Adipocyte (in vitro differentiated cells): ENCODE measurements around the gene KAT6B.

Experiments used
- DNase-seq: peaks from one replicate; pipeline ENCODE4 v3.0.0-alpha.2; 2015; ENCODE audit warnings: low read depth
- H3K27me3 ChIP-seq: replicated peaks from 2 replicates; pipeline ENCODE4 v1.7.0; 2013; ENCODE audit warnings: mild to moderate bottlenecking, low read length, moderate library complexity; ENCODE audit not compliant: control insufficient read depth, insufficient read depth
- H3K36me3 ChIP-seq: 2 replicates; pipeline ENCODE4 v1.7.0; 2013; ENCODE audit warnings: low read length, mild to moderate bottlenecking, moderate library complexity; ENCODE audit not compliant: control insufficient read depth, insufficient read depth, severe bottlenecking
- H3K4me1 ChIP-seq: 2 replicates; pipeline ENCODE4 v1.7.0; 2013; ENCODE audit warnings: mild to moderate bottlenecking, low read length, moderate library complexity; ENCODE audit not compliant: control insufficient read depth, insufficient read depth
- H3K4me3 ChIP-seq: 2 replicates; pipeline ENCODE4 v1.7.0; 2013; ENCODE audit warnings: mild to moderate bottlenecking, low read length, moderate library complexity
- H3K9ac ChIP-seq: 2 replicates; pipeline ENCODE4 v1.7.0; 2013; ENCODE audit warnings: mild to moderate bottlenecking, low read length, moderate library complexity
- H3K9me3 ChIP-seq: 2 replicates; pipeline ENCODE4 v1.7.0; 2013; ENCODE audit warnings: mild to moderate bottlenecking, low read length, moderate library complexity; ENCODE audit not compliant: control insufficient read depth

Gene KAT6B

GRCh38 chr10:74799721-74800221 is 26.6 kb upstream of the KAT6B start:
- no peaks in the 10 kb centered on the region for H3K4me1 ChIP-seq
- DNase-seq: peak; percentile 73
- no peaks in the 10 kb centered on the region for H3K9me3 ChIP-seq
- no peaks in the 10 kb centered on the region for H3K36me3 ChIP-seq
- H3K27me3 ChIP-seq: no peaks in the 10 kb centered on the region
- no peak overlapping the region for H3K4me3 ChIP-seq
- H3K9ac ChIP-seq: no peak overlapping the region

GRCh38 chr10:74801447-74801846 is 25.0 kb upstream of the KAT6B start:
- Histone ChIP-seq H3K27me3 (no peaks in the 10 kb centered on the region), H3K9ac (no peak overlapping the region), H3K9me3 (no peaks in the 10 kb centered on the region), H3K4me3 (no peak overlapping the region), H3K4me1 (no peaks in the 10 kb centered on the region), H3K36me3 (no peaks in the 10 kb centered on the region)
- DNase-seq: no peak

- DNase-seq: no peak
- no peak overlapping the region for H3K4me3 ChIP-seq
- no peak overlapping the region for H3K9ac ChIP-seq
Observed at GRCh38 chr10:74808501-74808900, 17.9 kb upstream of the KAT6B start.

GRCh38 chr10:74810087-74810486 is 16.3 kb upstream of the KAT6B start:
- Histone ChIP-seq H3K36me3 (no peaks in the 10 kb centered on the region), H3K4me3 (no peak overlapping the region), H3K27me3 (no peaks in the 10 kb centered on the region), H3K9me3 (no peaks in the 10 kb centered on the region), H3K4me1 (no peaks in the 10 kb centered on the region), H3K9ac (no peak overlapping the region)
- no peak for DNase-seq

More at GRCh38 chr10:74808501-74808900, 17.9 kb upstream of the KAT6B start:
- H3K36me3 ChIP-seq: no peaks in the 10 kb centered on the region
- no peaks in the 10 kb centered on the region for H3K9me3 ChIP-seq
- H3K27me3 ChIP-seq: no peaks in the 10 kb centered on the region
- no peaks in the 10 kb centered on the region for H3K4me1 ChIP-seq

GRCh38 chr10:74813381-74814259 is 12.8 kb upstream of the KAT6B start:
- Histone ChIP-seq H3K27me3 (no peaks in the 10 kb centered on the region), H3K36me3 (no peaks in the 10 kb centered on the region), H3K4me3 (no peak overlapping the region), H3K9ac (no peak overlapping the region), H3K4me1 (no peaks in the 10 kb centered on the region), H3K9me3 (peaks cover 10% of the 10 kb centered on the region)
- no peak for DNase-seq

- no peaks in the 10 kb centered on the region for H3K4me1 ChIP-seq
- no peaks in the 10 kb centered on the region for H3K36me3 ChIP-seq
- H3K9me3 ChIP-seq: peaks cover 10% of the 10 kb centered on the region
- H3K9ac ChIP-seq: no peak overlapping the region
- H3K27me3 ChIP-seq: no peaks in the 10 kb centered on the region
- no peak overlapping the region for H3K4me3 ChIP-seq
- no peak for DNase-seq
Observed at GRCh38 chr10:74814797-74815196, 11.6 kb upstream of the KAT6B start.

- H3K27me3 ChIP-seq: no peaks in the 10 kb centered on the region
- no peaks in the 10 kb centered on the region for H3K36me3 ChIP-seq
- no peak overlapping the region for H3K9ac ChIP-seq
- peaks cover 10% of the 10 kb centered on the region for H3K9me3 ChIP-seq
- no peak for DNase-seq
- no peak overlapping the region for H3K4me3 ChIP-seq
- H3K4me1 ChIP-seq: peaks cover 2% of the 10 kb centered on the region
Observed at GRCh38 chr10:74816824-74817498, 9.4 kb upstream of the KAT6B start.

- Histone ChIP-seq H3K36me3 (no peaks in the 10 kb centered on the region), H3K9ac (no peak overlapping the region), H3K27me3 (no peaks in the 10 kb centered on the region), H3K9me3 (peaks cover 10% of the 10 kb centered on the region), H3K4me1 (peaks cover 16% of the 10 kb centered on the region), H3K4me3 (no peak overlapping the region)
- no peak for DNase-seq
Observed at GRCh38 chr10:74821501-74821900, 4.9 kb upstream of the KAT6B start.

GRCh38 chr10:74822101-74822500 is 4.3 kb upstream of the KAT6B start:
- H3K36me3 ChIP-seq: no peaks in the 10 kb centered on the region

GRCh38 chr10:74822521-74823089 is 3.8 kb upstream of the KAT6B start:
- Histone ChIP-seq H3K9ac (peak overlapping the region; percentile 52), H3K4me1 (peaks cover 22% of the 10 kb centered on the region), H3K36me3 (no peaks in the 10 kb centered on the region), H3K27me3 (no peaks in the 10 kb centered on the region), H3K4me3 (peak overlapping the region; percentile 14), H3K9me3 (no peaks in the 10 kb centered on the region)
- peak; percentile 60 for DNase-seq

More at GRCh38 chr10:74822101-74822500, 4.3 kb upstream of the KAT6B start:
- H3K27me3 ChIP-seq: no peaks in the 10 kb centered on the region
- H3K9me3 ChIP-seq: peaks cover 4% of the 10 kb centered on the region
- H3K4me3 ChIP-seq: peak overlapping the region; percentile 14
- peaks cover 17% of the 10 kb centered on the region for H3K4me1 ChIP-seq
- DNase-seq: no peak
- H3K9ac ChIP-seq: peak overlapping the region; percentile 52

GRCh38 chr10:74823791-74824183 is 2.6 kb upstream of the KAT6B start:
- Histone ChIP-seq H3K9ac (no peak overlapping the region), H3K9me3 (no peaks in the 10 kb centered on the region), H3K36me3 (no peaks in the 10 kb centered on the region), H3K4me1 (peaks cover 28% of the 10 kb centered on the region), H3K27me3 (no peaks in the 10 kb centered on the region), H3K4me3 (no peak overlapping the region)
- DNase-seq: peak; percentile 27
